GM21390 (cell line): ENCODE measurements around the gene CARD8.
"Not testable (repeated sequence)": the region's sequence is repeated elsewhere in the genome, so short reads cannot be mapped to it uniquely, and the experiment has no call there.

Source experiments
- ATAC-seq: cut with Tn5 transposase; IDR thresholded peaks from one replicate; pipeline ENCODE4 v1.9.1; 2021; ENCODE audit not compliant: unreplicated experiment

The CARD8 gene

DNA sequence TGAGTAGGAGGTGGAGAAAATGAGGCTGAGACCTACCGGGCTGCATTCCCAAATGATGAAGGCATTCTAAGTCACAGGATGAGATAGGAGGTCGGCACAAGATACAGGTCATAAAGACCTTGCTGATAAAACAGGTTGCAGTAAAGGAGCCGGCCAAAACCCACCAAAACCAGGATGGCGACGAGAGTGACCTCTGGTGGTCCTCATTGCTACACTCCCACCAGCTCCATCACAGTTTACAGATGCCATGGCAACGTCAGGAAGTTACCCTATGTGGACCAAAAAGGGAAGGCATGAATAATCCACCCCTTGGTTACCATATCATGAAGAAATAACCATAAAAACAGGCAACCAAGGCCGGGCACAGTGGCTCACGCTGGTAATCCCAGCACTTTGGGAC lies 9.6 kb upstream of the CARD8 start:
- ATAC-seq: not testable (repeated sequence)

DNA sequence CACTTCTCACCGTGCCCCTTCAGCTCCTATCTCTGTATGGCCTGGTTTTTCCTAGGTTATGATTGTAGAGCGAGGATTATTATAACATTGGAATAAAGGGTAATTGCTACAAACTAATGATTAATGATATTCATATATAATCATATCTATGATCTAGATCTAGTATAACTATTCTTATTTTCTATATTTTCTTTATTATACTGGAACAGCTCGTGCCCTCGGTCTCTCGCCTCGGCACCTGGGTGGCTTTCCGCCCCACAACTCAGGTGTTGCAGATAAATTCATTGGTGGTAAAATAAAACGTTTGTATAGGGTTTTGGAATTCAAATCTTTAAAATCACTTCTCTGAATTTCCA lies 4.6 kb upstream of the CARD8 start:
- not testable (repeated sequence) for ATAC-seq

DNA sequence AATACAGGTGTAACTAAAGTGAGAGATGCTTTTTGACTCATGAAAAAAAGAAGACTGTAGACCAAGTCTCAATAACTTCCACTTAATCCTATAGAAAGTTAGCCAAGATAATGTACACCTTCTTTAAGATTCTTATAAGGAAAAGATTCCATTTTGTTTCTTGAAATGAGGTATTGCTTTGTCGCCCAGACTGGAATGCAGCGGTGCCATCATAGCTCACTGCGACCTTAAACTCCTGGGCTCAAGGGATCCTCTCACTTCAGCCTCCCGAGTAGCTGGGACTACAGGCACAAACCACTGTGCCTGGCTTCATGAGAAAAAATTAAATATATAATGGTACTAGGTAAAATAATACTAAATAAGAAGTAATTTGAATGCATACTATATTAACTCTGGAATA lies 3.3 kb upstream of the CARD8 start:
- not testable (repeated sequence) for ATAC-seq

DNA sequence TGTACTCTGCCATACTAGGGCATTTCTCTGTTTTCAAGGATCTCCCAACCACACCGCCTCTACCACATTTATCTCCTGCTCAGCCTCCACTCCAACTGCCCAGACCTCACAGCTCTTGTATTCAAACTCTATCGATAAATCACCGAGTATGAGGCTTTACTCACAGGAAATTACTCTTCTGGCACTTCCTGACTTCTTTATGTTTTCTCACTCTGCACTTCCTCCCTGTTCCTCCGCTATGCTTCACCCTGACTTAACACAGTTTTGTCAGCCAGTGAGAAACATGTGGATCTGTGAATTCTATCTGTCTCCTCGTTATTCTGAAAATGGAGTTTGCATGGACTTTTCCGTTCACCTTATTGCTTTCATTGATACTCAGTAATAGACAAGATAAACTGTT lies 2.6 kb upstream of the CARD8 start:
- ATAC-seq: no peak

DNA sequence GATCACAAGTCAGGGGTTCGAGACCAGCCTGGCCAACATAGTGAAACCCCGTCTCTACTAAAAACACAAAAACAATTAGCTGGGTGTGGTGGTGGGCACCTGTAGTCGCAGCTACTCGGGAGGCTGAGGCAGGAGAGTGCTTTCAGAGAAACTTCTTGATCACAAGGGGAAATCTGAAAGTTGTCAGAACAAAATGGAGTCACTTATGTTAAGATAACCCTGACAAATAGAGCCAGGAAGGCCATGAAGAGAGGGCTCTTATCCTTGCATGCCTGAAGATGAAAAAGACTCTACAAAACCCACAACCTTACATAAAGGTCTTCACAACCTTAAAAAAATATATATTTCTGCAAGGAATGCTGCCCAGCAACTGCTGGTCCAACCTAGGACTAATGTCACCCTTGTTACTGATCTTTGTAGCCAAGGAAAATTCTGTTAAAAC lies 1.2 kb downstream of the CARD8 start:
- ATAC-seq: no peak

DNA sequence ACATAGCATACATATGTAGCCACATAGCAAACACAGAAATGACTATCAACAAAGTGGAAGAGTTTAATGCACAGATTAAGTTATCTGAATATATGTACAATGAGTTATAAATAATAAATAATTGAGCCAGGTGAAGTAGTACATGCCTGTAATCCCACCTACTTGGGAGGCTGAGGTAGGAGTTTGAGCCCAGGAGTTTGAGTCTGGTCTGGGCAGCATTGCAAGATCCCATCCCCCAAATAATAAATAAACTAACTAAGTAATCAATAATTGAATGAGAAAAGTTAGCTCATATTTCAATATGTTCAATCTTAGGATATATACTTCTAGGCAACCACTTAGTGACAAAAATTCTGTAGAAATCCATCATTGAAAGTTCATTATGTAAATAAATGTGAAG lies 1.7 kb downstream of the CARD8 start:
- no peak for ATAC-seq

DNA sequence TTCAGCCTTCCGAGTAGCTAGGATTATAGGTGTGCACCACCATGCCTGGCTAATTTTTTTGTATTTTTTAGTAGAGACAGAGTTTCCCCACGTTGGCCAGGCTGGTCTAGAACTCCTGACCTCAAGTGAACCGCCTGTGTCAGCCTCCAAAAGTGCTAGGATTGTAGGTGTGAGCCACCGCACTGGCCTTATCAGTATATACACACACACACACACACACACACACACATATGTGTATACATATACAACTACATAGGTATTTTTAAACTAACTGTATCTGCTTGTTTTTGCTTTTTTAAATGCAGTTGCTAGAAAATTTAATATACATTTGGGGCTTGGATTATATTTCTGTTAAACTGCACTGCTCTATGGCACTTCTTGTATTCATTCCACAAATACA lies 3.1 kb downstream of the CARD8 start:
- no peak for ATAC-seq

DNA sequence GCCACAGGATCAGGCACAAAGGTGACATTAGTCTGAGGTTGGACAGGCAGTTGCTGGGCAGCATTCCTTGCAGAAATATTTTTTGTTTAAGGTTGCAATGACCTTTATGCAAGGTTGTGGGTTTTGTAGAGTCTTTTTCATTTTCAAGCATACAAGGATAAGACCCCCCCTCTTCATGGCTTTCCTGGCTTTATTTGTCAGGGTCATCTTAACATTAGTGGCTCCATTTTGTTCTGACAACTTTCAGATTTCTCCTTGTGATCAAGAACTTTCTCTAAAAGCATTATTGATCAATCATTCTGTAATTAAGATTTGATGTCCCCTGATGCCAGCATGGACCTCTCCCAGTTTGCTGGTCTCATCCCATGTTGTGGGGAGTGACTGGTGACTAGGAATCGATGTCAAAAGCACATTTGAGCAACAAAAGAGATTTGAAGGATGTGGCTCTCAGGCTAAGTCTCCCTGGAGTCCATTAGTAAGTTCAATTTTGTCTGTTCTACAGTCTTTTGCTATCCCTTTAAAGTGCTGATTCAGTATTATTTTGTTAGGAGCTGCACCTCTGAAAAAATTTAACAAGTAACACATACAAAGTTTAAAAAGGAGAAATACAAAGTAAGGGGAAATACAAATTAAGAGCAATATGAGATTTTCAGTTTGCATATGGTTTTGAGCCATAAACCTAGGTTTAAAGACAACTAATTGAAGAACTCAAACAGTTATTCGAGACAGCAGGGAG lies 5.3 kb downstream of the CARD8 start:
- no peak for ATAC-seq

DNA sequence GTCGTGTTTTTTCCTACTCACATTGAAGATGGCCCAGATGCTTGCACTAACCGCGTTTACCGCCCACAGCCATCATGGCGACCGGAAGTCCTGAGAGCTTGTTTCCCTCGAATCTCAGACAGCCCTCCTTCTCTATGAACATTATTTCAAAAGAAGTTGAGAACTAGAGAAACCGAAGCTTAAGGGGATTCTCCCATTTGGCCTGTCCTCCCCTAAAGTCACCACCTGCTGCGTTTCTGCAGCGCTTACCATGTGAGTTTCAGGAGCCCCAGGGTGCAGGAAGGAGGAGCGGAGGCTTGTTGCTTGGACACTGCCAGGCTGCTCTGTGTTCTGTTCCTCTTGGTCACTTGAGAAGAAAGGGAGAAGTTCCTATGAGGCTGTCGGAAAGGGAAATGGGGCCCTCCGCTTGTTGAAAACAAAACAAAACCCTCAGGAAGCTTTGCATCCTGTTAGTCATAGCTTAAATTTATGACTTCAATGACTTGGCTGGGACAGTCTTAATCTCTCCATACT lies 6.2 kb downstream of the CARD8 start:
- no peak for ATAC-seq

DNA sequence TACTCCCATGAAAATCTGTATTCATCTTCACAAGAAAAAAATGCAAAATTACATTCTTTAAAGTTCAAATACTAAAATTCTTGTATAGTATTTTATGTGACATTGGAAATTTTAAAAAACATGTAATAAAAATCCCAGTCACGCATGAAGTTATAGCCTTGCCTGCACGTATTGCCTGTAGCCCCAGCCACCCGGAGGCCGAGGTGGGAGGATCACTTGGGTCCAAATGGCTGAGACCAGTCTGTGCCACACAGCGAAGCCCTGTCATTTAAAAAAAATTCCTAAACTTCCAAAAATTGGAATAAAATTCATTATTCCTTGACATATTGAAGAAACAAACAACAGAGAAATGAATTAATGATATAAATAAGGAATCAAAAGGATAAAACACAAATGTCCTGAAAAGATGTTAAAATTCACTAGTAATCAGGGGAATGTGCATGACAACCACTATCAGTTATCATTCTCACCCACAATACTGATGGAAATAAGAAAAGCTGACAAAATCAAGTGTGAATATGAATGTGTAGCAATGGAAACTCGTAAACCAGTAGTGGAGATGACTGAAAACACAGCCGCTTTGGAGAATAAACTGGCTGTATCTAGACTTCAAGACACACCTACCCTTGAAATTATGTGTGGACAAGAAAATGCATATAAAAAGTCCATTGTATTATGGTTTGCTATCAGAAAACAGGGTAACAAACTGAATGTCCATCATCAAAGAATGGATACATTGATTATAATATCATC lies 7.5 kb downstream of the CARD8 start:
- no peak for ATAC-seq

DNA sequence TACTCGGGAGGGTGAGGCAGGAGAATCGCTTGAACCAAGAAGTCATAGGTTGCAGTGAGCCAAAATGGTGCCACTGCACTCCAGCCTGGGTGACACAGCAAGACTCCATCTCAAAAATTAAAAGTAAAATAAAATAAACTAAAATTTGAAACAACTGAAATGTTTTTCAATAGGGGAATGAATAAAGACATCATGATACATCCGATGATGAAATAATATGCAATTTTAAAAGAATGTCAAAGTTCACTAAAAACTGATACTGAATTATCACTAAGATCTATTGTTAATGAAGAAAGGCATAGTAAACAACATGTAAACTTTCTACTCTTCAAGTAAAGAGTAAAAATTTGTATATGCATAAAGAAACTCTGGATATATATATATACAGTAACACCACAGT lies 8.5 kb downstream of the CARD8 start:
- no peak for ATAC-seq

DNA sequence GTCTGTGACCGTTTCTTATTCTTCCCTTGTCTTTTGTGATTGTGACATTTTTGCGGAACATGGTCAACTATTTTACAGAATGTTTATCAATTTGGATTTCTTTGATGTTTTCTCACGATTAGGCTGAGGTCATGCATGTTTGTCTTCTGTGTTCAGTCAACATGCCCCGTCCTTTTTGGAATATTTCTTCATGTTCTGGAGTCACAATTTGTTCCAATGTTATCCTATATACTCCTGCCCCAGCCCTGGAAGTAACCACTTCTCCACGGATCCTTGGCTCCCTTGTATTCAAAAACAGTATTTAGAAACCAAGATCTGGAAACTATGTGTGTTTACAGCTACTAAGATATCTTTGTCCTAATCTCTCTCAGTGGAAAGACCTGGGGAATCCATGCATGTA lies 9.6 kb downstream of the CARD8 start:
- ATAC-seq: no peak

DNA sequence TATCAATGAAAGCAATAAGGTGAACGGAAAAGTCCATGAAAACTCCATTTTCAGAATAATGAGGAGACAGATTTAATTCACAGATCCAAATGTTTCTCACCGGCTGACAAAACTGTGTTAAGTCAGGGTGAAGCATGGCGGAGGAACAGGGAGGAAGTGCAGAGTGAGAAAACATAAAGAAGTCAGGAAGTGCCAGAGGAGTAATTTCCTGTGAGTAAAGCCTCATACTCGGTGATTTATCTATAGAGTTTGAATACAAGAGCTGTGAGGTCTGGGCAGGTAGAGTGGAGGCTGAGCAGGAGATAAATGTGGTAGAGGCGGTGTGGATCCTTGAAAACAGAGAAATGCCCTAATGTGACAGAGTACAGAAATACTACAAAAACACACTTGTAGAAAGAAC lies 11.4 kb downstream of the CARD8 start:
- no peak for ATAC-seq

DNA sequence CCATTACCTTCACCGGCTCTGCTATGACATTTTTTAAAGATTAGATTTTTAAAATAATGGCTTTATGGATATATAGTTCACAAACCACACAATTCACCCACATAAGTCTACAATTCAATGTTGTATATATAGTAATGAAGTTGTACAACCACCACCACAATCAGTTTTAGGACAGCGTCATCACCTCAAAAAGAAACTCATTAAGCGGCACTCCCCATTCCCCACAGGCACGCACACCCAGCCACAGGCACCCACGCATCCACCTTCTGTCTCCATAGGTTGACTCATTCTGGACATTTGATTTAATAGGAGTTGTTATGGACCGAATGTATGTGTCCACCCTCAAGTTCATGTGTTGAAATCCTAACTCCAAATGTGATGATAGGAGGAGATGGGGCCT lies 13.9 kb downstream of the CARD8 start:
- ATAC-seq: not testable (repeated sequence)

DNA sequence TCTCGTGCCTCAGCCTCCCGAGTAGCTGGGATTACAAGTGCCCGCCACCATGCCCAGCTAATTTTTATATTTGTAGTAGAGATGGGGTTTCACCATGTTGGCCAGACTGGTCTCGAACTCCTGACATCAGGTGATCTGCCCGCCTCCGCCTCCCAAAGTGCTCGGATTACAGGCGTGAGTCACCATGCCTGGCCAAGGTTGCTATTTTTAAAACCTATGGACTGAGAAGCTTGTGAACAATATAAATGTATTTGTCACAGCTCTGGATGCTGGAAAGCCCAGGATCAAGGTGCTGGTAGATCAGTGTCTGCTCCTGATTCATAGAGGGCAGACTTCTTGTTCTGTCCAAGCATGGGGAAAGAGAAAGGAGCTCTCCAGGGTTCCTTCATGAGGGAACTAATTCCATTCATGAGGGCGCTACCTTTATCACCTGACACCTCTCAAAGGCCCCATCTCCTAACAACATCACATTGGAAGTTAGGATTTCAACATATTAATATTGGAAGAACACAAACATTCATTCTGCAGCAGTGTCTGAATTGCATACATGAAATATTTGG lies 16.1 kb downstream of the CARD8 start:
- ATAC-seq: no peak

DNA sequence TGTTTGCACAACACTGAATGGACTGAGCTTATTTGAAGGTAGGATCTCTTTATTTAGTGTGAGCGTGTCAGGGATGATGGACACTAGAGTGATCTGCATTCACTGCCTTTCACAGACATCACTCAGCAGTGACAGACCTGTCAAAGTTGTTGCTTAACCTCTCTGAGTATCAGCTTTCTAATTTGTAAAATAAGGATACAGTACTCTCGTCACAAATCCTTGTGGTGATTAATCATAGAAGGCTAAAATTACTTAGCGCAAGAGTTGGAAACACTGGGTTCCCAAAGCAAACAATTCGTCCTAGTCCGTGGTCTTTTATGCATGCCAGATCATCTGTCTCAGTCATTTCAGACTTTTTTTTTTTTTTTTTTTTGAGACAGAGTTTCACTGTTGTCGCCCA lies 16.6 kb downstream of the CARD8 start:
- no peak for ATAC-seq

DNA sequence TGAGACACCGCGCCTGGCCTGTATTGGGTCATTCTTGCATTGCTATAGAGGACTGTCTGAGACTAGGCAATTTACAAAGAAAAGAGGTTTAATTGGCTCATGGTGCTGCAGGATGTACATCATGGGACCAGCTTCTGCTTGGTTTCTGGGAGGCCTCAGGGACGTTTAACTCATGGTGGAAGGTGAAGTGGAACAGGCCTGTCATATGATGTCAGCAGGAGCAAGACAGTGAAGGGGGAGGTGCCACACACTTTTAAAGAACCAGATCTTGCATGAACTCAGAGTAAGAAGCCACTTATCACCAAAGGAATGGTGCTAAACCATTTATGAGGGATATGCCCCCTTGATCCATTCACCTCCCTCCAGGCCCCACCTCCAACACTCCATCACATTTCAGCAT lies 18.7 kb downstream of the CARD8 start:
- ATAC-seq: no peak

DNA sequence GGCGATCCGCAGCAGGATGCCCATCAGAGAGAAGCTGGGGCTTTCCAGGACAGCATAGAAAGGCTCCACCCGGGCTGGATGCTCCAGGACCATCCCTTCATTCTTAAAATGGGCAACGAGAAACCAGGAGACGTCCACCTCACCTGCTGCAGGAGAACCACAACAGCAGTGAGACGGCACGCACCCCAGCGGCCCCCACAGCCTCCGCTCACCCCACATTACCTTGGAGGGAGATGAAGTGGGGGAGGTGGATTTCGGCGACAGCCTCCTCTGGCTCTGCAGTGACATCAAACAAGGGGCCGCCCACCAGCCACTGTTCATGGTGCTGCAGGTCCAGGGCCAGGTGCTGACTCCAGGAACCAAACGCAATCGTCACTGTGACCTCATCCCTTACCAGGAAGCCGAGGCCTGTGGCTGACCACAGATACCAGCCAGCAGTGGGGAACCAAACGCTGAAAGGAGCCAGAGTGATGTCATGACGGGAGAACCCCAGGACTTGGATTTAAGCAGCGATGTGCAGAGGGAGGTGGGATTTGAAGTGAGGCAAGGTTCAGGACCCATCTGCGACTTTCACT lies 25.1 kb downstream of the CARD8 start:
- ATAC-seq: no peak

DNA sequence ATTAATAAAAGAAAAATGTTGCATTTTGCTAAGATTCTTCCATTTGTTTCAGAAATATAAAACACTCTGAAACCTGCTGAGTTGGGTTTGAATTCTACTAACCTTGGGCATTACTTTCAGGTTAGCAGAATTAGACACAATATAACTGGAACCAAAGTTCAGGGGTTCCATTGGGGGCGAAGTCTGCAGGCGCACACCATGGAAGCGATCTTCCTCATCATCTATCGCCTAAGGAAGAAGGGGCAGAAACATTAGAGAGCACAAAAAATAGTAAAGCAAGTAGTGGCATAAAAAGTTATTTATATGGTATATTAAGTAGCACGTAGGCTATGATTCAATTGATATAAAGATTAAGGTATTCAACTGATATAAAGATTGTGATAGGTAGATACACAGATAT lies 34.1 kb downstream of the CARD8 start:
- no peak for ATAC-seq

DNA sequence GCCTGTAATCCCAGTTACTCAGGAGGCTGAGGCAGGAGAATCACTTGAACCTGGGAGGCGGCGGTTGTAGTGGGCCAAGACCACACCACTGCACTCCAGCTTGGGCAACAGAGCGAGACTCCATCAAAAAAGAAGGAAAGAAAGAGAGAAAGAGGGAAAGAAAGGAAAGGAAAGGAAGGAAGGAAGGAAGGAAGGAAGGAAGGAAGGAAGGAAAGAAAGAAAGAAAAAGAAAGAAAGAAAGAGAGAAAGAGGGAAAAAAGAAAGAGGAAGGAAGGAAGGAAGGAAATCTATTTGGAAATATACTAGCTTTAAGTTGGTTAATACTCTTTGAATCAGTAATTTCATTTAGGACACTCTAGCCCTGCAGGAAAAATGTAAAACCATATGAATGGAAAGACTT lies 34.9 kb downstream of the CARD8 start:
- ATAC-seq: not testable (repeated sequence)

DNA sequence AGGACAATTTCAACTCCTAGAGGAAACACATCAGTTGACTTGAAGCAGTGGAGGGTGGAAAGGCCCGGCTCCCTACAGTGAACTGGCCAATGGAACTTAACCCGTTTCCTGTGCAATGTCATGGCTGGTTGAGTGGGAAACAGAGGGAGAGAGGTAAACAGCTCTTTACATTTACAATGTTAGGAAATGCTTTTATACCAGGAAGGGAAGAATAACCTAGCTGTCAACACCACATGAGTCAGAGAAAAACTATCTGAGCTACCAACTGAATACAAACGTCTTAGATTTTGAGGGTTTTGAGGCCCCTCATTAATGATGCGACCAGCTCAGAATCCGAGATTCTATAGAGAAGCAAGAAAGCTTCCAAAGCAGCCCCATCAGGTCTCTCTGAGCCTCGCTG lies 36.7 kb downstream of the CARD8 start:
- ATAC-seq: no peak

DNA sequence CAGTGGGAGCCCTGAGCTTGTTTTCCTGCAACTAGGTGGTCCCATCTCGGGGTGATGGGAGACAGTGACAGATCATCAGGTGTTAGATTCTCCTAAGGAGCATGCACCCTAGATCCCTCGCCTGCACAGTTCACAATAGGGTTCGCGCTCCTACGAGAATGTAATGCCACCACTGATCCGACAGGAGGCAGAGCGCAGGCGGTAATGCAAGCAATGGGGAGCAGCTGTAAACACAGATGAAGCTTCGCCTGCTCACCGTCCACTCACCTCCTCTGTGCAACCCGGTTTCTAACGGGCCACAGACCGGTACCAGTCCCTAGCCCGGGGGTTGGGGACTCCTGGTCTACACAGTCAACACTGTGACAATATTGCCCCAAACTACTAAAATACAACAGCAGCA lies 38.8 kb downstream of the CARD8 start:
- ATAC-seq: no peak
